A673 (cell line): ENCODE measurements around the gene KIF26A.
"Not testable (repeated sequence)": the region's sequence is repeated elsewhere in the genome, so short reads cannot be mapped to it uniquely, and the experiment has no call there.

Source experiments
- EZH2 ChIP-seq: fragments of 200-600 bp; sonication (generic); IDR thresholded peaks from 2 replicates; pipeline ENCODE4 v1.6.1; 2017; ENCODE audit warnings: borderline replicate concordance, low read depth, mild to moderate bottlenecking, mixed read lengths, antibody characterized with exemption, low read length; ENCODE audit not compliant: poor library complexity, severe bottlenecking
- TF ChIP-seq, protein P1 (sequence below): fragments of 300-800, 200-600 bp; sonication (generic); conservative IDR thresholded peaks from 2 replicates; pipeline ENCODE4 v1.5.1; 2017; ENCODE audit warnings: low read depth, mild to moderate bottlenecking, antibody characterized with exemption, low read length, moderate library complexity, mixed read lengths

DNA sequence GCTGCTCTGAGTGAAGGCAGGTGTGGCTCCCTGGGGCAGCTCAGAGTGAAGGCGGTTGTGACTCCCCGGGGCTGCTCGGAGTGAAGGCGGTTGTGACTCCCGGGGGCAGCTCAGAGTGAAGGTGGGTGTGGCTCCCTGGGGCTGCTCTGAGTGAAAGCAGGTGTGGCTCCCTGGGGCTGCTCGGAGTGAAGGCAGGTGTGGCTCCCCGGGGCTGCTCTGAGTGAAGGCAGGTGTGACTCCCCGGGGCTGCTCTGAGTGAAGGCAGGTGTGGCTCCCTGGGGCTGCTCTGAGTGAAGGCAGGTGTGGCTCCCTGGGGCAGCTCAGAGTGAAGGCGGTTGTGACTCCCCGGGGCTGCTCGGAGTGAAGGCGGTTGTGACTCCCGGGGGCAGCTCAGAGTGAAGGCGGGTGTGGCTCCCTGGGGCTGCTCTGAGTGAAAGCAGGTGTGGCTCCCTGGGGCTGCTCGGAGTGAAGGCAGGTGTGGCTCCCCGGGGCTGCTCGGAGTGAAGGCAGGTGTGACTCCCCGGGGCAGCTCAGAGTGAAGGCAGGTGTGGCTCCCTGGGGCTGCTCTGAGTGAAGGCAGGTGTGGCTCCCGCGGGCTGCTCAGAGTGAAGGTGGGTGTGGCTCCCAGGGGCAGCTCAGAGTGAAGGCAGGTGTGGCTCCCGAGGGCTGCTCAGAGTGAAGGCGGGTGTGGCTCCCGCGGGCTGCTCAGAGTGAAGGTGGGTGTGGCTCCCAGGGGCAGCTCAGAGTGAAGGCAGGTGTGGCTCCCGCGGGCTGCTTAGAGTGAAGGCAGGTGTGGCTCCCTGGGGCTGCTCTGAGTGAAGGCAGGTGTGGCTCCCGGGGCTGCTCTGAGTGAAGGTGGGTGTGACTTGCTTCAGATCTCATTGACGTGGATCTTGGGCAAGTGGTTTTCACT, 87.1 kb downstream of the KIF26A start:
- TF ChIP-seq, protein P1, sequence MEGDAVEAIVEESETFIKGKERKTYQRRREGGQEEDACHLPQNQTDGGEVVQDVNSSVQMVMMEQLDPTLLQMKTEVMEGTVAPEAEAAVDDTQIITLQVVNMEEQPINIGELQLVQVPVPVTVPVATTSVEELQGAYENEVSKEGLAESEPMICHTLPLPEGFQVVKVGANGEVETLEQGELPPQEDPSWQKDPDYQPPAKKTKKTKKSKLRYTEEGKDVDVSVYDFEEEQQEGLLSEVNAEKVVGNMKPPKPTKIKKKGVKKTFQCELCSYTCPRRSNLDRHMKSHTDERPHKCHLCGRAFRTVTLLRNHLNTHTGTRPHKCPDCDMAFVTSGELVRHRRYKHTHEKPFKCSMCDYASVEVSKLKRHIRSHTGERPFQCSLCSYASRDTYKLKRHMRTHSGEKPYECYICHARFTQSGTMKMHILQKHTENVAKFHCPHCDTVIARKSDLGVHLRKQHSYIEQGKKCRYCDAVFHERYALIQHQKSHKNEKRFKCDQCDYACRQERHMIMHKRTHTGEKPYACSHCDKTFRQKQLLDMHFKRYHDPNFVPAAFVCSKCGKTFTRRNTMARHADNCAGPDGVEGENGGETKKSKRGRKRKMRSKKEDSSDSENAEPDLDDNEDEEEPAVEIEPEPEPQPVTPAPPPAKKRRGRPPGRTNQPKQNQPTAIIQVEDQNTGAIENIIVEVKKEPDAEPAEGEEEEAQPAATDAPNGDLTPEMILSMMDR, result not testable (repeated sequence)
- TF ChIP-seq EZH2, result not testable (repeated sequence)
